Measurements from ENCODE around the gene MAGEA3.
"Not testable (repeated sequence)": the region's sequence is repeated elsewhere in the genome, so short reads cannot be mapped to it uniquely, and the experiment has no call there.

MAGEA3 gene, protein sequence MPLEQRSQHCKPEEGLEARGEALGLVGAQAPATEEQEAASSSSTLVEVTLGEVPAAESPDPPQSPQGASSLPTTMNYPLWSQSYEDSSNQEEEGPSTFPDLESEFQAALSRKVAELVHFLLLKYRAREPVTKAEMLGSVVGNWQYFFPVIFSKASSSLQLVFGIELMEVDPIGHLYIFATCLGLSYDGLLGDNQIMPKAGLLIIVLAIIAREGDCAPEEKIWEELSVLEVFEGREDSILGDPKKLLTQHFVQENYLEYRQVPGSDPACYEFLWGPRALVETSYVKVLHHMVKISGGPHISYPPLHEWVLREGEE

DNA sequence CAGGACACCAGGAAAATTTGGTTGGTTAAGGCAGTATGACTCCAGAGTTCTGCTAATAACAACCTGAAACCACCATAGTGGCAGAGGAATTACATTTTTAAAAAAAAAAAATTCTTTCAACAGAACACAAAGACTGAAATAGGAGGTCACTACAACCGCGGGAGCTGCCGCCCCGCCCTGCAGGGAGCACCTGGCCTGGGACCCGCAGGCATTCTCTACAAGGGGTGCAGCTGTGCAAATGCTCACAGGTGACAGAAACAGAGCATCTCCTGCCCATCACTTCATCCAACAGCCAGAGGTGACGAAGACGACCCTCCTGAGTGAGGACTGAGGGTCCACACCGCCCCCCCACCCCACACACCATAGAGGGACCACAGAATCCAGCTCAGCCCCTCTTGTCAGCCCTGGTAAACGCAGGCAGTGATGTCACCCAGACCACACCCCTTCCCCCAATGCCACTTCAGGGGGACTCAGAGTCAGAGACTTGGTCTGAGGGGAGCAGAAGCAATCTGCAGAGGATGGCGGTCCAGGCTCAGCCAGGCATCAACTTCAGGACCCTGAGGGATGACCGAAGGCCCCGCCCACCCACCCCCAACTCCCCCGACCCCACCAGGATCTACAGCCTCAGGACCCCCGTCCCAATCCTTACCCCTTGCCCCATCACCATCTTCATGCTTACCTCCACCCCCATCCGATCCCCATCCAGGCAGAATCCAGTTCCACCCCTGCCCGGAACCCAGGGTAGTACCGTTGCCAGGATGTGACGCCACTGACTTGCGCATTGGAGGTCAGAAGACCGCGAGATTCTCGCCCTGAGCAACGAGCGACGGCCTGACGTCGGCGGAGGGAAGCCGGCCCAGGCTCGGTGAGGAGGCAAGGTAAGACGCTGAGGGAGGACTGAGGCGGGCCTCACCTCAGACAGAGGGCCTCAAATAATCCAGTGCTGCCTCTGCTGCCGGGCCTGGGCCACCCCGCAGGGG lies at the start of gene MAGEA3:
TSS of gene MAGEA3 (plus strand) at position 843 of the 980 bp plus-strand sequence. CDS start 2,039 bp downstream, outside the sequence.
- not testable (repeated sequence) for DNase-seq

DNA sequence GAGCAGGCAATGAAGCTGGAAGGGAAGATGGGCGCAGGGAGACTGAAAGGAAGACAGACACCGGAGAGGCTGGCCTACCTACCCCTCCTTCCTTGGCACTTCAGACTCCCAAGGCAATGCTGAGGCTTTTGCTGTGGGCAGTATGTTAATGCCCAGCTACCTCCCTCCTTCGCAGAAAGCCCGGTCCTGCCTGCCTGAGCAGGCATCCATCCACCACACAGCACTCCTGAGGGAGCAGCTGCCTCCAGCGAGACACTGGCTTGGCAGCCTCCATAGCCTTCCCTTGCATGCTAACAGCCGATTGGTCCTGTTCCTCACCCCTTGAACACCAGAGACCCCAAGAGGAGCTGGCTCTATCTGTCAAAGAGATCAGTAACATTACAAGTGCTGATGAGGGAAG lies 46.5 kb upstream of the MAGEA3 start:
- DNase-seq, result no peak

DNA sequence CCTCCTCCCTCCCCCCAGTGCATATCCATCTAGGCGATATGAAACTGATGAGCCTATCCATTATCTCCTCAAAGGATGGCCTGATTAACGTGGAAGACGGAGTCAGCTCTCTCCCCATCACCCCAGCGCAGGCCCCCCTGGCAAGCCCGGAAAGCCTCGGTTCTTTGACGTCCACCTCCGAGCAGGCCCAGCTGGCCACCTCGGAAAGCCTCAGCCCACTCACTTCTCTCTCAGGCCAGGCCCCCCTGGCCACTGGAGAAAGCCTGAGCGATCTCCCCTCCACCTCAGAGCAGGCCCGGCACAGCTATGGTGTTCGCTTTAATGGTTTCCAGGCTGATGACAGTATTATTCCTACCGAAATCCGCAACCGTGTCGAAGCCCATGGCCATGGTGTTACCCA lies 46.1 kb upstream of the MAGEA3 start:
- DNase-seq, result no peak

DNA sequence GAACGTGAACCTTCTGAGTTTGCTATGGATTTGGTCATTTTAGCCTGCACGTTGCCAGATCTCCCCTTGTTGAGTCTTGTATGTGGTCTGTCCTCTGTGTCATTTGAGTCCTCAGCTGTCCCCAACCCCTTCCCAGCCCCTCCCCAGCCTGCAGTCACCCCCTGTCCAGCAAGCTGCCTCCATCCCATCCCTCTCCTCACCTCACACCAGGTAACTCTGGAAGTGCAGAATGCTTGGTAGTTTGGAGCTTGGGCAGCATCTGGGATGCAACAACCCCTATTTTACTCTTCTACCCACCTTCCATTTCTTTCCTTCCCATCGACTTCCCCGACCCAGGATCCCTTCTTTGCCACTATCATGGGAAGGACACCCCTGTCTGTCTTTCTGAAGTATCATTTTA lies 42.5 kb upstream of the MAGEA3 start:
- DNase-seq, result no peak

DNA sequence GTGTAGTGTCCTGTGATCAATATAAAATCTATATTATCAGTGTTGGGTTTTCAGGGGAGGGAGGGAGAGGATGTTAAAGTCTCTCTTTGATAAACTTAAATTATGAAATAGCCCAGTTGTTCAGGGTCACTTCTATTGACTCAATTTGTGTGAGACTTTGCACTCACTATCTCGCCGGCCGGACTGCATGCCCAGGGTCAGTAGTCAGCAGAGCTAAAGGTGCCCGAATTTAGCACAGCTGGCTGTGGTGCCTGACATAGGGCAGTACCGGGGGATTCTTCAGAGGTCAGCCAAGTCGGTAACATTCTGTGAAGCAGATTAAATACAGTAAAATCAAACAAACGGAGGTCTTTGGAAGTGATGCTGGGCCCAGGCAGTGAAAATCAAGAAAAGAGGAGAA lies 41.7 kb upstream of the MAGEA3 start:
- no peak for DNase-seq

DNA sequence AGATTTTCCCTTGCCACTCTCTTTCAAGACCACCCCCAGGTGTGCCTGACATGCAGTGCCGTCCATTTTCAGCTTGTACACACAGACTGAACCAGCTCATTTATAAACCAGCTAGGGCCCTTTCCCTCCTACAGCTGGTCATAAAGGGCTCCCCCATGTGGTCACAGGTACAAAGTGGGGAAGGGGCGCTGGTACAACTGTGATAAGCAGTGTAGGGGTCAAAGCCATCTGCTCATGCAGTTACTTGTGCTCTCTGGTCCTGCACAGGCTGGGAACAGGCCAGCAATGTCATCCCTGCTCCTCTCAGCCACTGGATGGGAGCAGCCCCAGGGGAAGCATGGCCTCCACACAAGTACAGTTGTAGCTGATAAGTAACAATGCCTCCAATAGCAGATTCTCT lies 40.3 kb upstream of the MAGEA3 start:
- no peak for DNase-seq

DNA sequence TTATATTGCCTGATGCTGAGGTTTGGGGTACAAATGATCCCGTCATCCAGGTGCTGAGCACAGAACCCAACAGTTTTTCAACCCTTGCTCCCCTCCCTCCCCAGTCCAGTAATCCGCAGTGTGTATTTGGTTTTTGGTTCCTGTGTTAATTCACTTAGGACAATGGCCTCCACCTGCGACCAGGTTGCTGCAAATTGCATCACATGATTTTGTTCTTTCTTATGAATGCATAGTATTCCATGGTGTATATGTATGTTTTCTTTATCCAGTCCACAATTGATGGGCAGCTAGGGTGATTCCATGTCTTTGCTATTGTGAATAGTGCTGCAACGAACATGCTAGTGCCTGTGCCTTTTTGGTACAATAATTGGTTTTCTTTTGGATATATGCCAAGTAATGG lies 35.5 kb upstream of the MAGEA3 start:
- DNase-seq, result no peak

DNA sequence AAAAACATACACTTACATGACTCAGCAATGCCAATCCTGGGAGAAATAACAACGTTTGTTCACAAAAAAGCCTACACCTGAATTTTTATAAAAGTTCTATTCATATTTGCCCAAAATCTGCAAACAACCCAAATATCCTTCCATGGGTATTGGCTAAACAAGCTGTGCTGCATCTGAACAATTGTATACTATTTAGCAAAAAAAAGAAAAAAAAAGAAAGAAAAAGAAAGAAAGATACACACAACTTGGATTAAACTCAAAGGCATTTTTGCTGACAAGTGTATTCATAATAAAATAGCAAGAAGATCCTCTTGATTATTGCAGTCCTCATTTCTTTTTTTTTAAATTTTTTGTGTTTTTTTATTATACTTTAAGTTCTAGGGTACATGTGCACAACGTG lies 24.5 kb upstream of the MAGEA3 start:
- DNase-seq, result no peak

DNA sequence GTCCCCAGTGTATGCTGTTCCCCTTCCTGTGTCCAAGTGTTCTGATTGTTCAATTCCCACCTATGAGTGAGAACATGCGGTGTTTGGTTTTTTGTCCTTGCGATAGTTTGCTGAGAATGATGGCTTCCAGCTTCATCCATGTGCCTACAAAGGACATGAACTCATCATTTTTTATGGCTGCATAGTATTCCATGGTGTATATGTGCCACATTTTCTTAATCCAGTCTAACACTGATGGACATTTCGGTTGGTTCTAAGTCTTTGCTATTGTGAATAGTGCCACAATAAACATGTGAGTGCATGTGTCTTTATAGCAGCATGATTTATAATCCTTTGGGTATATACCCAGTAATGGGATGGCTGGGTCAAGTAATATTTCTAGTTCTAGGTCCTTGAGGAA lies 23.9 kb upstream of the MAGEA3 start:
- DNase-seq, result not testable (repeated sequence)

DNA sequence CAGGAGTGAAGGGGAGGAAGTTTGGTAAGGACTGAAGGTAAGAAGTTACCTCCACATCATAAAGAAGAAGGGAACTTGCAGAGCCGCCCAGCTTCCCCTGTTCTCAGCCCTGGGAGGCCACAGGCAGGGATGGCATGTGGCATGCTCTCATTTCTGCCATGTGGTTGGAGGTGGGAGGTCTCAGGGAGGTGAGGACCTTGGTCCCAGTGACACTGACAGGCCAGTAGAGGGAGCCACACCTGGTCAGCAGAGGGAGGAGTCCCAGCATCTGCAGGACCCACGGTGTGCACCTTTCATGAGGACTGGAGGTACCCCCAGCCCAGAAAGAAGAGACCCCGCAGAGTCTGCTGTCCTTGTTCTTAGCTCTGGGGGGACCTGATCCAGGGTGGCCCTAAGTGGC lies 17.6 kb upstream of the MAGEA3 start:
- DNase-seq, result not testable (repeated sequence)

DNA sequence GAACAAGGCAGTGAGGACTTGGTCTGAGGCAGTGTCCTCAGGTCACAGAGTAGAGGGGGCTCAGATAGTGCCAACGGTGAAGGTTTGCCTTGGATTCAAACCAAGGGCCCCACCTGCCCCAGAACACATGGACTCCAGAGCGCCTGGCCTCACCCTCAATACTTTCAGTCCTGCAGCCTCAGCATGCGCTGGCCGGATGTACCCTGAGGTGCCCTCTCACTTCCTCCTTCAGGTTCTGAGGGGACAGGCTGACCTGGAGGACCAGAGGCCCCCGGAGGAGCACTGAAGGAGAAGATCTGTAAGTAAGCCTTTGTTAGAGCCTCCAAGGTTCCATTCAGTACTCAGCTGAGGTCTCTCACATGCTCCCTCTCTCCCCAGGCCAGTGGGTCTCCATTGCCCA lies 1.8 kb downstream of the MAGEA3 start:
- DNase-seq, result not testable (repeated sequence)

DNA sequence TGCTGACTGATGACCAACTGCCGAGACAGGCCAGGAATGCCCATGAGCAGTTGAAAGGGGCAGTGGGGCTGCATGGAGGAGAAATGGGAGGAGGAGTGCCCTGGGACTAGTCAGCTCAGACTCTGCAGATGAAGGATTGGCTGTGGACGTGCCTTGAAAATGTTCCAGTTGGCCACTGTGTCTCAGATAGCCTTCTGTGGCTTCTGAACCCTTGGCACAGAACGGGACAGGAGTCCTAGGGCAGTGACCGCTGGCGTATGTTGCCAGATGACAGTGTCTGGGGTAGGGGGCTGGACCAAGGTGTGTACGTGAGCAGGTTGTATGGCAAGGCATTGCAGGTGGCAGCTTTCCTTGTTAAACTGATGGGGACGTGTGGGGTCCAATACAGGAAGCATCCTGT lies 7.9 kb downstream of the MAGEA3 start:
- DNase-seq, result not testable (repeated sequence)

DNA sequence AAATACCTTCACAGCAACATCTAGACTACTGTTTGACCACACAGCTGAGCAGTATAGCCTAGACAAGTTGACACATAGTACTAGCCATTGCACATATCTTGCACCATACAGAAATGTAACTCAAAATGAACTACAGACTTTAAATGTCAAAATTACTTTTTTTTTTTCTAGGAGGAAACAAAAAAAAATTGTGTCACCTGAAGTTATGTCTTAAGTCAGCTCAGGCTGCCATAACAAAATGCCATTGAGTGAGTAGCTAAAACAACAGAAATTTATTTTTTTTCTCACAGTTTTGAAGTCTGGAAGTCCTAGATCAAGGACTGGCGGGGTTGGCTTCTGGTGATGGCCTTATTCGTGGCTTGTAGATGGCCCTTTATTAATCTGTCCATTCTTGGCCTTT lies 10.6 kb downstream of the MAGEA3 start, which contains the start of gene CSAG2:
TSS of gene CSAG2 (minus strand) at position 101 of the 400 bp plus-strand sequence. CDS start 161 bp downstream, outside the sequence.
- DNase-seq, result not testable (repeated sequence)

DNA sequence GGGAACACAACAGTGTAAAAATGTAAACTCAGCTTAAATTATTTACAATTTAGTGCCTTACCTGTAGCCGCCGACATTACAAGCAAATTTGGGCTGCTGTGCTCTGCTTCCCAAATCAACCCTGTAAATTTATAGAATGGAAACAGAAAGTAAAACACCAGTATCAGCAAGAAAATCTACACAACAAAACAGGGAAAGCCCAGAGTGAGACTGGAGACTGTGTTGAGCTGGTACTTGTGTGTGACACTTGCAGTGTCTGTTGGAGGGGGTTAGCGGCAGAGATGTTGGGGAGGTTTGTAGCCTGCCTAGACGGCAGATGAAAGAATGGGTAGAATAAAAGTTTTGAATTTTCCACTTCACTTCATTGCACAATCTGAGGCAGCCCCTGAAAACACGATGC lies 14.6 kb downstream of the MAGEA3 start:
- not testable (repeated sequence) for DNase-seq

DNA sequence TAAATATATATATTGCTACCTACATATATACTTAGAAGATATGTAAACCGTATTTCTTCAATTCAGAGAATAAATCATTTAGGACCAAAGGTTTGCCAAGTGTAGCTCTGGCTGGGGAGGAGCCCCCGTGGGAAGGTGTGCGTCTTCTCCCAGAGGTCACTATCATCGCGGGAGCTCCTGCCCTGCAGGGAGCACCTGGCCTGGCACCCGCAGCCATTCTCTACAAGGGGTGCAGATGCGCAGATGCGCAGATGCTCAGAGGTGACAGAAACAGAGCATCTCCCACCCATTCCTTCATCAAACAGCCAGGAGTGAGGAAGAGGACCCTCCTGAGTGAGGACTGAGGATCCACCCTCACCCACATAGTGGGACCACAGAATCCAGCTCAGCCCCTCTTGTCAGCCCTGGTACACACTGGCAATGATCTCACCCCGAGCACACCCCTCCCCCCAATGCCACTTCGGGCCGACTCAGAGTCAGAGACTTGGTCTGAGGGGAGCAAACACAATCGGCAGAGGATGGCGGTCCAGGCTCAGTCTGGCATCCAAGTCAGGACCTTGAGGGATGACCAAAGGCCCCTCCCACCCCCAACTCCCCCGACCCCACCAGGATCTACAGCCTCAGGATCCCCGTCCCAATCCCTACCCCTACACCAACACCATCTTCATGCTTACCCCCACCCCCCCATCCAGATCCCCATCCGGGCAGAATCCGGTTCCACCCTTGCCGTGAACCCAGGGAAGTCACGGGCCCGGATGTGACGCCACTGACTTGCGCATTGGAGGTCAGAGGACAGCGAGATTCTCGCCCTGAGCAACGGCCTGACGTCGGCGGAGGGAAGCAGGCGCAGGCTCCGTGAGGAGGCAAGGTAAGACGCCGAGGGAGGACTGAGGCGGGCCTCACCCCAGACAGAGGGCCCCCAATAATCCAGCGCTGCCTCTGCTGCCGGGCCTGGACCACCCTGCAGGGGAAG lies 15.5 kb downstream of the MAGEA3 start, which contains the start of gene MAGEA2B:
TSS of gene MAGEA2B (plus strand) at position 814 of the 973 bp plus-strand sequence. CDS start 2,479 bp downstream, outside the sequence.
- not testable (repeated sequence) for DNase-seq

DNA sequence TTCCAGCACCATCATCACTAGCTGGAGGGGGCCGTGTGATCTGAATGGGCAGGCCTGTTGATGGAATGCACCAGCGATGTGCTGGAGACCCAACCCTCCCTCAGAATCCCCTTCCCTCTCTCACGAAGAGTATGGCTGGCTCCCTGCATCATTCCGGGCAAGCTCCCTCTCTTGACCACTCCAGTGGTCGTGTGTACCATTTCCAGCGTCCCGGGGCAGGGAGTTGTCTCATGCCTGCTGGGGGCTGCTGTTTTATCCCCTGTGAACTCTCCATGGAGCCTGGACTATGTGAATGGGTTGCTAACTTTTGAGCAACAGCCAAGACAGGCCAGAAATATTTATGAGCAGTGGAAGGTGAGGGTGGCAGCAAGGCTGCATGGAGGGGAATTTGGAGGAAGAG lies 26.8 kb downstream of the MAGEA3 start:
- DNase-seq, result no peak

DNA sequence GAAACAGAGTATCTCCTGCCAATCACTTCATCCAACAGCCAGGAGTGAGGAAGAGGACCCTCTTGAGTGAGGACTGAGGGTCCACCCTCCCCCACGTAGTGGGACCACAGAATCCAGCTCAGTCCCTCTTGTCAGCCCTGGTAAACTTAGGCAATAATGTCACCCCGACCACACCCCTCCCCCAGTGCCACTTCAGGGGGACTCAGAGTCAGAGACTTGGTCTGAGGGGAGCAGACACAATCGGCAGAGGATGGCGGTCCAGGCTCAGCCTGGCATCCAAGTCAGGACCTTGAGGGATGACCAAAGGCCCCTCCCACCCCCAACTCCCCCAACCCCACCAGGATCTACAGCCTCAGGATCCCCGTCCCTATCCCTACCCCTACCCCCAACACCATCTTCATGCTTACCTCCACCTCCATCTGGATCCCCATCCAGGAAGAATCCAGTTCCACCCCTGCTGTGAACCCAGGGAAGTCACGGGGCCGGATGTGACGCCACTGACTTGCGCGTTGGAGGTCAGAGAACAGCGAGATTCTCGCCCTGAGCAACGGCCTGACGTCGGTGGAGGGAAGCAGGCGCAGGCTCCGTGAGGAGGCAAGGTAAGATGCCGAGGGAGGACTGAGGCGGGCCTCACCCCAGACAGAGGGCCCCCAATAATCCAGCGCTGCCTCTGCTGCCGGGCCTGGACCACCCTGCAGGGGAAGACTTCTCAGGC lies 34.8 kb downstream of the MAGEA3 start, which contains the start of the genes CSAG1 and MAGEA12:
TSS of gene CSAG1 (minus strand) at position 461 of the 715 bp plus-strand sequence. CDS start 1,261 bp downstream, outside the sequence.
TSS of gene MAGEA12 (plus strand) at position 497 of the 715 bp plus-strand sequence. CDS start 2,405 bp downstream, outside the sequence.
- no peak for DNase-seq

DNA sequence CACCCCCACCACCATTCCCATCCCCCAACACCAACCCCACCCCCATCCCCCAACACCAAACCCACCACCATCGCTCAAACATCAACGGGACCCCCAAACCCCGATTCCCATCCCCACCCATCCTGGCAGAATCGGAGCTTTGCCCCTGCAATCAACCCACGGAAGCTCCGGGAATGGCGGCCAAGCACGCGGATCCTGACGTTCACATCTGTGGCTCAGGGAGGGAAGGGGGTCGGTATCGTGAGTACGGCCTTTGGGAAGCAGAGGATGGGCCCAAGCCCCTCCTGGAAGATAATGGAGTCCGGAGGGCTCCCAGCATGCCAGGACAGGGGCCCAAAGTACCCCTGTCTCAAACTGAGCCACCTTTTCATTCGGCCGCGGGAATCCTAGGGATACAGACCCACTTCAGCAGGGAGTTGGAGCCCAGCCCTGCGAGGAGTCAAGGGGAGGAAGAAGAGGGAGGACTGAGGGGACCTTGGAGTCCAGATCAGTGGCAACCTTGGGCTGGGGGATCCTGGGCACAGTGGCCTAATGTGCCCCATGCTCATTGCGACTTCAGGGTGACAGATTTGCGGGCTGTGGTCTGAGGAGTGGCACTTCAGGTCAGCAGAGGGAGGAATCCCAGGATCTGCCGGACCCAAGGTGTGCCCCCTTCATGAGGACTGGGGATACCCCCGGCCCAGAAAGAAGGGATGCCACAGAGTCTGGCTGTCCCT lies 35.7 kb downstream of the MAGEA3 start:
- DNase-seq, result not testable (repeated sequence)

DNA sequence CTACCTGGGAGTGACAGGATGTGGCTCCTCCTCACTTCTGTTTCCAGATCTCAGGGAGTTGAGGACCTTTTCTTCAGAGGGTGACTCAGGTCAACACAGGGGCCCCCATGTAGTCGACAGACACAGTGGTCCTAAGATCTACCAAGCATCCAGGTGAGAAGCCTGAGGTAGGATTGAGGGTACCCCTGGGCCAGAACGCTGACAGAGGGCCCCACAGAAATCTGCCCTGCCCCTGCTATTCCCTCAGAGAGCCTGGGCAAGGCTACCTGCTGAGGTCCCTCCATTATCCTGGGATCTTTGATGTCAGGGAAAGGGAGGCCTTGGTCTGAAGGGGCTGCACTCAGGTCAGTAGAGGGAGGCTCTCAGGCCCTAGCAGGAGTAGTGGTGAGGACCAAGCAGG lies 36.5 kb downstream of the MAGEA3 start:
- no peak for DNase-seq

DNA sequence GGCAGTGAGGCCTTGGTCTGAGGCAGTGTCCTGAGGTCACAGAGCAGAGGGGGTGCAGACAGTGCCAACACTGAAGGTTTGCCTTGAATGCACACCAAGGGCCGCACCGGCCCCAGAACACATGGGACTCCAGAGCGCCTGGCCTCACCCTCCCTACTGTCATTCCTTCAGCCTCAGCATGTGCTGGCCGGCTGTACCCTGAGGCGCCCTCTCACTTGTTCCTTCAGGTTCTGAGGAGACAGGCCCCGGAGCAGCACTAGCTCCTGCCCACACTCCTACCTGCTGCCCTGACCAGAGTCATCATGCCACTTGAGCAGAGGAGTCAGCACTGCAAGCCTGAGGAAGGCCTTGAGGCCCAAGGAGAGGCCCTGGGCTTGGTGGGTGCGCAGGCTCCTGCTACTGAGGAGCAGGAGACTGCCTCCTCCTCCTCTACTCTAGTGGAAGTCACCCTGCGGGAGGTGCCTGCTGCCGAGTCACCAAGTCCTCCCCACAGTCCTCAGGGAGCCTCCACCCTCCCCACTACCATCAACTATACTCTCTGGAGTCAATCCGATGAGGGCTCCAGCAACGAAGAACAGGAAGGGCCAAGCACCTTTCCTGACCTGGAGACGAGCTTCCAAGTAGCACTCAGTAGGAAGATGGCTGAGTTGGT lies 37.4 kb downstream of the MAGEA3 start:
- DNase-seq, result no peak
